HG03095 (cell line): ENCODE results near the gene MSI1.

ENCODE experiments used
- ATAC-seq: cut with Tn5 transposase; IDR thresholded peaks from one replicate; pipeline ENCODE4 v1.9.1; 2021; ENCODE audit warnings: moderate library complexity; ENCODE audit not compliant: unreplicated experiment

MSI1 gene

DNA sequence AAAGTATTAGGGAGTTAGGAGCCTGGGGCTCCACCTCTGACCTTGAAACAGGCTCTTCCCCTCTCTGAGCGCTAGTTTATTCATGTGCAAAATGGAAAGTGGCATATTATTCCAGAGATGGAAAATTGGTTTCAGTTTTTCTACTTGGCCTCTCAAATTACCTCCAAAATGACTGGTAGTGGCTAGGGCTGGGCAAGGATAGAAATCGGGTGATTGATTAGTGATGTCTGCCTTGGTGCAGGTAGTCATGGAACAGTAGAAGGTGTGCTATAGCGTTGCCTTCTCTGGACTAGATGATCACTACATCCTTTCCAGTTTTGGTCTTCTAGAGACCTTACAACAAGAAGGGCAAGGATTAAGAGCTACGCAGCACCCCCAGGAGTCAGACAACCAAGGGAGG, 8.6 kb upstream of the MSI1 start:
- ATAC-seq: no peak

DNA sequence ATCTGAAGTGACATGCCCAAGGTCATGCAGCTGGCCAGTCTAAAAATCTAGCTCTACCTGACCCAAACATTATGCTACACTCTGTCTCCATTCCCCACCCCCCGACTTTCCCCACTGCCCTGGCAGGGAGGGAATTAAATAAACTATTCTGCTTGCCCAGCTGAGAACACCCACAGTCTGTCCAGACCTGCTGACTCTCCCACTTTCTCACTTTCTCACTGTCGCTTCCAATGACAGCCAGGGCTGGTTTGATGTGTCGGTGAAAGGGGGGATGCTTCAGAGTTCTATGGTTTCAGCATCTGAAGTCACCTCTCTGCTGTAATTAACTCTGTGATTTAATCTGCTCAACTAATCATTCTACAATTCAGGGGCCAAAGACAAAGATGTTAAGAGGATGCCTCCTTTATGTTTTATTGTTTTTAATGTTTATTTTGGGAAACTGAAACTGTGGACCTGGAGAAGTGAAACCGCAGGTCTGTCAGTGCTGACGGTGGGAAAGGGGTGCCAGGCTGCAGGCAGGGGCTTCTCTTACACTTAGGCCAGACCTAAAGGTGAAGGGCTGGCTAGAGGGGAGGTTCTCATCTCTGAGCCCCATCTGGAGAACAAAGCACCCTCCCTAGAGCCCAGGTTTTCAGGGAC, 8.1 kb upstream of the MSI1 start:
- no peak for ATAC-seq

DNA sequence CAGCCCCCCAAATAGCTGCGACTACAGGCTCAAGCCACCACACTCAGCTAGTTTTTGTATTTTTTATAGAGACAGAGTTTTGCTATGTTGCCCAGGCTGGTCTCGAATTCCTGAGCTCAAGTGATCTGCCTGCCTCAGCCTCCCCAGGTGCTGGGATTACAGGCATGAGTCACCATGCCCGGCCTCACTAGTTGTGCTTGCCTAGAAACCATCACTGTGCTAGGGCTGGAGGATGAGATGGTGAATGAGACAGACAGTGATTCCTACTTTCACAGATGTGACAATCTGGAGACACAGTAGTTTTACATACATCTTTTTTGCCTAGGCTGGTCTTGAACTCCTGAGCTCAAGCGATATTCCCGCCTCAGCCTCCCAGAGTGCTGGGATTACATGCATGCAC, 7.5 kb upstream of the MSI1 start:
- ATAC-seq: no peak

DNA sequence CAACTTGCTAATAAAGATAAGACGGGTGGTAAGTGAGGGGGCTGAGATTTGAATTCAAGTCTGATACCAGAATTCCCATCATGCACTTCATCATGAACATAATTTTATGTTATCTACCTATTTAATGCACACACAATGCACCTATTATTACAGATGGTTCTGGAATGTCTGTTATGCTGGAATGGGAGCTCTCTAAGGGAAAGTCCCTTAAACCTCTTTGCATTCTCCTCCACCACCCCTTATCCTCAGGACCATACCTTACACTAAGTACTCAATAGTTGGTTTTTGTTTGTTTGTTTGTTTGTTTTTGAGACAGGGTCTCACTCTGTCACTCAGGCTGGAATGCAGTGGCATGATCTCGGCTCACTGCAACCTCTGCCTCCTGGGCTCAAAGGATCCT, 7.0 kb upstream of the MSI1 start:
- ATAC-seq: no peak

DNA sequence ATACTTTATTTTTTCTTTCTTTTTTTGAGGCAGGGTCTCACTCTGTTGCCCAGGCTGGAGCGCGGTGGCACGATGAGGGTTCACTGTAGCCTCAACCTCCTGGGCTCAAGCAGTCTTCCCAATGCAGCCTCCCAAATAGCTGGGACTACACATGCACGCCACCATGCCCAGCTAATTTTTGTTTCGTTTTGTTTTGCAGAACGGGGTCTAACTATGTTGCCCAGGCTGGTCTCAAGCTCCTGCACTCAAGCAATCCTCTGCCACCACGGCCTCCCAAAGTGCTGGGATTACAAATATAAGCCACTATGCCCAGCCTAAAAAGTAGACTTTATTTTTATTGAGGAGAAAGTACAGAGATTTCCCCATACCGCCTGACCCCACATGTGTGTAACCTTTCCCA, 4.7 kb upstream of the MSI1 start:
- ATAC-seq: no peak

DNA sequence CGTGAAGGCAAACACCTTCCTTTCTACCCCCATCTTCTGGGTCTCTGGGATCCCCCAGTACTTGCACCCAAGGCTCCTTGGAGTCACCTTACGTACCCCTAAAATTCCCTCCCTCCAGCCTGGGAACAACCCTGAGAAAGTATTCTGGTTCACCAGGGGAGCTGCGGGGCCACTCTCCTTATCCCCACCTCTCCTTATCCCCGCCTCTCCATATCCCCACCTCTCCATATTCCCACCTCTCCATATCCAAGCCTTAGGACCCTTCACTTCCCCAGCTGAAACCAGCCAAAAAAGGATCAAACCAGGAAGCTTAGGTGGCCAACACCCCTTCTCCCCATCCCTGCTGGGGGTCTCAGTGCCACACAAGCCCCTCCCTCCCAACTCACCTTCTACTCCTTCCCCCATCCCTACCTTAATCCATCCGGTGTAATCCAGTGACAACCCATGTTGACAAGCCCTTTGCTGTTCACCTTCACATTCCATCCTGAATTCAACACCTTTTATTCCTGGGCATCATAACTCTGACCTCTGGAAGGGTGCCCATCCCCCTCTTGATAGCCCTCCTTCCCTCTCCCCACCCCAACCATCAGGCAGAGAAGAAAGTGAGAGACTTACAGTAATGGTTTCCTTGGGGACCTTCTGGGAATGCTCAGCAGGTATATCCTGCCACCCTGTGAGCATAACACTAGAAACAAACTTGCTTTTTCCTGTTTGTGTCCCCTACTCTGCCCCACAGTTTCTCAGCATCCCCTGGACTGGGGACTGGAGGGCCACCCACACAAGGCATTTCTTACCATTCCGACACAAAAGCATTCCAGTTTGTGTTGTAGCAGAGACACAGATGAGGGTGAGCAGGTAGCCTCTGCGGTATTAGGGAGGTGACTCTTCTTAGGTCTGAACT, 1.6 kb upstream of the MSI1 start:
- ATAC-seq: no peak

DNA sequence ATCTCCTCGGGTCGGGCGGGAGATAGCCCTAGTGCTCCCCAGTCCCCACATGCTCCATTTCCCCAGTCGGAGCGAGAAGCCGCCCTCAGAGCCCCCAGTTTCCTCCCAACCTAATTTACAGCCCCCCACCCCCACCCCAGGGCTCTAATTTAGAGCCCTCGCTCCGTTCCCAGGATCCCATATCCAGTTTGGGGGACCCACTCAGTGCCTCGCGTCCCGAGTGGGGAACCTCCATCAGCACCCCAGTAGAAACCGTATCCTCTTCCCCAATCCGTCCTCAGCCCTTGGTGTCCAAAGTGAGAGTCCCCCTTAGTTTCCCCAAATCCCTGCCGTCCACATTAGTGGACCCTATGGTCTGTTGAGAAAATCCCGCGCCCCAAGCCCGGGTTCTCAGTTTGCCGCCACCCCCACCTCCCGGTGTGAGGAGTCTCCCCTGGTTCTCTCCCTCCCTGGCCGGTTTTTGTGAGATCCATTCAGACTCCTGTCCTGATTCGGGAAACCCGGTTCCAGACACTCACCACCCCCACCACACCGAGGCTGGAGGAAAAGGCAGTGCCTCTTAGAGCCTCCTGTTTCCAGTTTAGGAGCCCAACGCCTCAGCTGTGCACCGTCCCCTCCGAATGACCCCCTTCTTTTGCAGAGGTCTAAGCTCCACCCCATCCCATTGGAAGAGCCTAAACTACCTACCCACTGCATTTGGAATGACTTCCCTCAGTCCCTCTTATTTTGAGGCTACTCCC, 809 bp upstream of the MSI1 start:
- ATAC-seq: no peak

DNA sequence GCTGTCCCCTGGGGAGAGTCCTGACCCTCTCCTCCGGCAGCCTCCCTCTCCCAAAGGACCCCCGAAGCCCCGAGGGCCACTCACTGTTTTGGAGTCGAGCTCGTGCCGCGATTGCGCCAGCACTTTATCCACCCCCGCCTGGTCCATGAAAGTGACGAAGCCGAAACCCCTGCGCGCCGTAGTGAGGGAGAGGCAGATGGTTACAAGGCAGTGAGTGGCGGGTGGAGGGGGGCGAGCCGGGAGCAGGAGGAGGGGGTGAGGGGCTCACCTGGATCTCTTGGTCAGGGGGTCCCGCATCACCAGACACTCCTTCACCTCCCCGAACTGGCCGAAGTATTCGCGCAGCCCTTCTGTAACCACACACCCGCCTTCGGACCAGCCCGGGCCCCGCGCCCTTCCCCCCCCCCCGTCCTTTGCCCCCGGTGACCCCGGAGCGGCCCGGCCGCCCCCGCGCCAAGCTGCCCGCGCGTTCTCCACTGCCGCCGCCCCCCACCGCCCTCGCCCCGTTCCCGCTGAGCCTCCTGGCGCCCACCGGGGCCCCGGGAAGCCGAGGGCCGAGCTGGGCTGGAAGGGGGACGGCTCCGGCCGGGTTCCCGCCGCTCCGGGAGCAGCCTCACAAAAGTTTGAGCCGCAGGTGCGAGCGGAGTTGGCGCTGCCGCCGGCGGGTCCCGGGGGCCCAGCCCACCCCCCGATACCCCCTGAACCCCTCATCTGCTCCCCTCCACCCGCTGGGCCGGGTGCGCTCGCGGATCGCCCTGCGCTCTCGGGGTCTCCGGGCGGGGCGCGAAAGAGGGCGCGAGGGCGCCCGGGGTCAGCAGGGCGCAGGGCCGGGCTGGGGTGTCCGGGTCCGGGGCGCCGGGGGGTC, 808 bp downstream of the MSI1 start:
- no peak for ATAC-seq

DNA sequence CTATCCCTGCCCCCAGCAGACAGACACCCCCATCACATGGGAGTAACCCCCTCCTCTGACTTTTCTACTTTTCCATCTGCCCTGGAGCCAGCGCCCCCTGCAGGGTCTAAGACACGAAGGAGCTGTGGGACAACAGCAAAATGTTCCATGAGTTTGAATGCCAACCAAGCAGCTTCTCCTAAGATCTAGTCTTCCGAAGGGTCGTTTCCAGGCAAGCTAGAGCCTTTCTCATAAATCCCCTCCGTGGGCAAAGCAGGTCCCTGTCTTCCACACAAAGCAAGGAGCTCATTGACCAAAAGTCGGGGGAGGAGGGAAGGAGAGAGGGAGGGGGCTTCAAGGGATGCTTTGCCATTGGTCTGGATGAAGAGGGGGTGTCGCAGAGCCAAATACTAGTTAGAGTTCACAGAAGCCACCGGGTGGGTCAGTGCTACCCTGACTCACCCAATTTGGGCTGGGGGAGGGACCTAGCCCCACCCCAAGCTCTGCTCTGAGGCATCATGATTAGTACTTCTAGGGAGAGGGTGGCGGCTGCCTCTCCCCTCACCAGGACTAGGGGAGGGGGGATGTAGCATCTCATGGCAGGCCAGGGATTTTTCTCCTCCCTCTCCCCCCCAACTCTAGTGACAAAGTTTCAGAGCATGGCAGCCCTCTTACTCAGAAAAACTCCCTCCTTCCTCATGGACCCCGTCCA, 1.6 kb downstream of the MSI1 start:
- ATAC-seq: no peak

DNA sequence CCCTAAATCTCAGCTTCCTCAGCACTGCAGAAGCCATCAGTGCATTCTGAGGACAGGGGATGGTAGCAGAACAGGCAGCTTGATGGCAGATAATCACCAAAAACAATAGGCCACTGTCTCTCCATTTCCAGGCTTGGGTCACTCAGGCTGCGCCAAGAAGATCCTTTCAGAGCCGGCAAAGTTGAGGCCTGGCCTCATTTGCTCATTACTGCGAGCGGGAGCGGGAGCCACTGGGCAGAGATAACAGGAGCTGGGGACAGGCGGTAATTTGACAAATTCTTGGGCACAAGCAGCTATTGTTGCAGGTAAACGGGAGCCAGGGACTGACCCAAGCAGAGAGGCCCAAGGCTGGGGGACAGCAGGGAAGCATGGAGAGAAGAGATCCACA, 2.1 kb downstream of the MSI1 start:
- ATAC-seq: no peak

DNA sequence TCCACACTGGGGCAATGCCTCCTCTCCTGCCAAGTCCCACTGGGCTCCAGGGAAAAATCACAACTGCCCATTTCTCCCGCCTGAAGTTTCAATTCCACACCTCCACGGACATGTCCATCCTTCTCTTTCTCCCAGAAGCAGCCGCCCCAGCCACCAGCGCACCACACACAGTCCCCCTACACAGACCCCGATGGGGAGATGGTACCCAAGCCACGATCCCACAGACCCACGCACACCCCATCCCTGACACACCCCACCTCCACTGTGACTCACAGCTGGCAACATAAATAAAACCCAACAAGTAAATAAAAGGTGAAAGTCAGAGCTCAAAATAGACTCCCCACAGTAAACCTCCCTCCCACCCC, 2.6 kb downstream of the MSI1 start:
- ATAC-seq: no peak

DNA sequence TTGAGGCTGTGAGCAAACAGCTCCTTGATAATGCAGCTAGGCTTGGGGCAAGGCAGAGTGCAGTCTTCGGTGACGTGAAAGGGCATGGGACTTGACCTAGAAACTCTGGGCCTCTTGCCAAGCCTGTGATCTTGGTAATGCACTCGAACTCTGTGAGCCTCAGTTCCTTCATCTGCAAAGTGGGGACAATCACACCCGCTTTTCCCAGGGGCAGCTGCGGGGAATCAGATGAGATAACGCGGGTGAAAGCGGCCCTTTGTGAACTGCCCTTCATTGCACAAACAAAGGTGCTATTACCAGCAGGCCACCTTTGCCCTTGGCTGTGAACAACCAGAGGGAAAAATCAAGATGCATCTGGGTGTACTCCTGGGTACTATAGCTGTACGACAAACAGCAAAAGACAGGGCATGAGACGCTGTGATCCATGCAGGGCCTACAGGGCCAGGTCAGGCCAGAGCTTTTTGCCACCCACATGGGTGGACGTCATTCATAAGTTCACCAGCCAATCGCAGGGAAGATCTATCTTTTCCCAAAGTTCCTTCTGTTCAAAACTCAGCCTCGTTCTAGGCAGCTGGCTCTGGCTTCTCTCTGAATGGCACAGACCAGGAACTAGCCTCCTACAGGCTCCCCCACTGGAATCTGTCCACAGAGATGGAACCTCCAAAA, 3.2 kb downstream of the MSI1 start:
- ATAC-seq: no peak

DNA sequence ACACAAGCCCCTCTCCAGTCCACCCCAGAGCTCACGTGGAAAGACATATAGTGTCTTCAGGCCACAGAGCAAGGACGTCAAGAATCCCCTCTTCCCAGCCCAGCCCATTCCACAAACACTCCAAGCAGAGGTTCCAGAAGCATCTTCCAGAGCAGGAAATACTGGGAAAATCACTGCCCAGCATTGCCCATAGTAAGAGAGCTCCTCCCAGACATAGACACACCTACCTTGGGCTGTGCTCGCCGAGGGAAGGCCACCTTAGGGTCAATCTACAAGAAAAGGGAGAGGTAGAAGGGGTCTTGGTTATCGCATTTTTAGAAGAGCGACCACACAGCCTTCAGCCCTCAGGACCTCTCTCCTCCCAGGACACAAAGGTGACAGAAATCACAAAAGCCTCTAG, 4.5 kb downstream of the MSI1 start:
- ATAC-seq: no peak

DNA sequence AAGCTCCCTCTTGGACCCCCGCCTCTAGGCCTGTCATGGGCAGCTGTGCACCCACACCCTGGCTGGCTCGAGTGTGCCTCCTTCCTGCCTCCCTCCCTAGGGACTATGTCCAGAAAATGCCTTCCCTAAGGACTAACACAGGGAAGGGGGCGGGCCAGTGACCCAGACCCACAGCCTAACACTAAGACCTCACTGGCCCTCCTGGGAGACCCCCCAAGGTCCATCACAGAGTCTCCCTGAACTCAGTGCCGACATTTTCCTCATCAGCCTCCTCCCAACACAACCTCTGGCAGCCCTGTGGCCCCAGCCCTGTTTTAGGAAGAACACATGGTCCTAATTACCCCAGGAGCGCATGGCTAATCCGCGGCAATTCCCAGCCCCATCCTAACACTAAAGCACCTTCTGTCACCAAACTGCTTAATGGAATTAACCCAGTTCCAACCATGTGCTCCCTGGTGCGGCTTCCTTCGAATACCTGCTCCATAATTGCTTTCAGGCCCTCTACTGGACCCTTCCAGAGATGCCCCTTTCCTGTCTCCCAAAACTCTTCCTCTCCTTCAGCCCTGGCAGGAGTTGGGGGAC, 5.6 kb downstream of the MSI1 start:
- ATAC-seq: no peak

DNA sequence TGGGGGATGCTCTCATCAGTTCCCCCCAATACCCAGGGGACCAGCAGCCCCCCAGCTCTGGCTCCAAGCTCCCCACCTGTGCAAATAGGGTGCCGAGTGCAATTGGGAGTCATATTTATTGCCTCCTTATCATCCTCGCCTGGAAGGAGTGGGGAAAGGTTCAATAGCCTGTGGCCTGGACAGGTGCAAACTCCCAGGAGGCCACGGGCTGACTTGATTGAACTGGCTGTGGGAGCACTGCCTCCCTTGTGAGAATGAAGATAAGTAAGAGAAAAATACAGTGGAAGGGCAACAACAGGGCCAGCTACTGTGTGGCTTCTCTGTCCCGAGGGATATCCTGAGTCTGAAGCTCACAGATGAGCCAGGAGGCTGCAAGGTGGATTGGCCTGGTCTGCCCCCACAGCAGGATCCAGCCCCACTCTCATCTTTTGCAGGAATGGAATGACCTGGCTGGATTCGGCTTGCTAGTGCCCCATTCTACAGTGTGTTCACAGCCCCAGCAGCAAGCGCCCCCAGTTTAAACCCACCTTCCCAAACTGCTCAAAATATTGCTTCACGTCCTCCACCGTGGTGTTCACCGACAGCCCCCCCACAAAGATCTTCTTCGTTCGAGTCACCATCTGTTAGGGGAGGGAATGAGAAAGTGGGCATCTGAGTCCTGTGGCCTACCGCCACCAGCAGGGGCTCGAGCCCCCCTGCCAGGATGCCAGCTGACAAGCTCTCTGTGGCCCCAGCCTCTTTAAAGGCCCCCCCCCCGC, 6.3 kb downstream of the MSI1 start:
- ATAC-seq: no peak

DNA sequence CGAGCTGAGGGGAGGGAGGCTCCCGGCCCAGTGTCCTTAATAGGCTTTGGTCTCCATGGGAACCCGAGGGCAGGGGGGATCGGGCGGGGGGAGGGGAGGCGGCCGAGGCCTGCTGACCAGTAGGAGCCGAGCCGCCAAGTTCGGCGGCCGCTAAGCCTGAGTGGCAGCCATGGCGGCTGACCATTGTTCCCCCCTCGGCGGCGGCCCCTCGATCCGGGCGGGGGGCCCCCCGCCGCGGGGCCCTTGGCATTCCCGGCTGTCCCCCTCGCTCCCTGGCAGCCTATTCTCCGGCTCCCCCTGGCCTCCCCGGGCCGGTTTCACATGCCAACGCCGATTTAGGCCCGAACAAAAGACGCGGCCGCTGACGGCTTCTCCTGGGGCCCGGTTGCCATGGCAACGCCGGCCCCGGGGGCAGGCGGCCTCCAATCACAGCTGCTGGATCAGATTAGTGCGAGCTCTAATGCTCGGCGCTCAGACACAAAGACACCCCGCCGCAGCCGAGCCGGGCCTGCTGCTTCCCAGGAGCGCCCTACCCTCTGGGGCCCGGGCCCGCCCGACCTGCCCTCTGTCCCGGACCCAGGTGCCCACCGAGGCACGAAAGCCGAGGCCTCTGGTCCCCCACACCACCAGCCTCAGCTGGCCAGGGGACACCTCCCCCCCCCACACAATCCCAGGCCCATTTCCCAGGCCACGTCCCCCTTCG, 7.3 kb downstream of the MSI1 start:
- ATAC-seq: no peak

DNA sequence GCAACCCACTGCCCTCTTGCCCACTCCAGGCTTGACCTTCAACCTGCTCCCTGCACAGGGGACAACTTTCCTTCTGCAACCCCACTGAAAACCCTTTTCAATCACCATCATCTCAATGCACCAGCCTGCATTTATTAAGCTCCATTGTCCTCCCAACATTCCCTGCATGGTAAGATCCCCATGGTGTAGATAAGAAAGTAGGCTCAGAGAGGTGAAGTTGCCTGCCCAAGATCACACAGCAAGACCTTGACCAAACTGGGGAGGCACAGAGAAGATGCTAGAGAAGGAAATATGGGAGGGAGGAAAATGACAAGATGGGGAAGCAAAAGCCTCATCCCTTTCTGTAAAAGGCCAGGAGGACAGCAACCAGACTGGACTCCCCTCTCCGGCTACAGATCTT, 9.8 kb downstream of the MSI1 start:
- ATAC-seq: no peak

DNA sequence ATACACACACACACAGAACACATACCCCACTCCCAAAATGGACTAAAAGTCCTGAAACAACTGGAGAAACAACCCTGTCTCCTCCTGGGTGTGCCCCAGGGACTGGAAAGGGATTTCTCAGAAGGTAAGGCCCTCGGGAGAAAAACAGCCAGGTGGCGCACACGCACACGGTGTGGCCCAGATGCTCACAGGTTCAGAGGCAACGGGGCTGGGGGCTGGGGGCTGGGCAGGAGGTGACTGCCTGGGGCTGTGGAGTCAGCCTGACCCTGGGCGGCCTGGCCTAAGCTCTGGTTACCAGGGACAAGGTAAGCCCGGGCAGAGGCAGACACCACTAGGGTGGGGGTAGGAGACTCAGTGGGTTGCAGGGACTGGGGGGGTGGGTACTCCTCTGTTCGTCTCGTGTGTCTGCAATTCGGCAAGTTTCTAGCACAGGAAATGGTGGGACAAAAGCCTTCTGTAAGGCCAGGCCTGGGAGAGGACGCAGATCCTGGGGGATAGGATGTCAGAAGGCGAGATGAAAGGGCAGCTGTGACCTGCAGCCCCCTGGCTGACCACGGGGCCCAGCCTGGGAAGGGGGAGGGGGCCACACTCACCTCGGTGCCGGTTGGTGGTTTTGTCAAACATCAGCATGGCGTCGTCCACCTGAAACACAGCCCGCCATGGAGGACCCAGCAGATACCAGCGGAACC, 10.4 kb downstream of the MSI1 start:
- ATAC-seq: no peak
